ENCODE results near the gene NHLRC4.

Gene NHLRC4

GRCh38 chr16:530111-530817 lies 36.5 kb upstream of the NHLRC4 start:
- no peak for DNase-seq

DNA sequence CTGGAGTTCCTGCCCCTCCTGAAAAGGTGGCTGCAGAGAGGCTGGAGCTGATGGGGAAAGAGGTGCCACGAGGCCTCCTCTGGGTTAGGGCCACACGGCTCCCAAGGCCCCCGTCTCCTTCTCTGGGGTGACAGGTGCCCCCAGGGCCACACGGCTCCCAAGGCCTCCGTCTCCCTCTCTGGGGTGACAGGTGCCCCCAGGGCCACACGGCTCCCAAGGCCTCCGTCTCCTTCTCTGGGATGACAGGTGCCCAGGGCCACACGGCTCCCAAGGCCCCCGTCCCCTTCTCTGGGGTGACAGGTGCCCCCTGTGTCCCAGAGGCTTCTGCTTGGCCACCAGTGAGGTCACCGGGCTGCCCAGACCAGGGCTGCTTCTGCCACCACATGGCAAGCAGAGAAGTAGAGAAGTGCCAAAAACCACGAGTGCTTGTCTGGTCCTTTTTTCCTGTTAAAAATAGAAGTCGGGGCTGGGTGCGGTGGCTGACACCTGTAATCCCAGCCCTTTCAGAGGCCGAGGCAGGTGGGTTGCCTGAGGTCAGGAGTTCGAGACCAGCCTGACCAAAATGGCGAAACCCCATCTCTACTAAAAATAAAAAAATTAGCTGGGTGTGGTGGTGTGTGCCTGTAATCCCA lies 35.2 kb upstream of the NHLRC4 start:
- no peak for DNase-seq

GRCh38 chr16:533391-534123 lies 33.2 kb upstream of the NHLRC4 start:
- no peak for DNase-seq

GRCh38 chr16:534135-534534 lies 32.7 kb upstream of the NHLRC4 start:
- no peak for DNase-seq

DNA sequence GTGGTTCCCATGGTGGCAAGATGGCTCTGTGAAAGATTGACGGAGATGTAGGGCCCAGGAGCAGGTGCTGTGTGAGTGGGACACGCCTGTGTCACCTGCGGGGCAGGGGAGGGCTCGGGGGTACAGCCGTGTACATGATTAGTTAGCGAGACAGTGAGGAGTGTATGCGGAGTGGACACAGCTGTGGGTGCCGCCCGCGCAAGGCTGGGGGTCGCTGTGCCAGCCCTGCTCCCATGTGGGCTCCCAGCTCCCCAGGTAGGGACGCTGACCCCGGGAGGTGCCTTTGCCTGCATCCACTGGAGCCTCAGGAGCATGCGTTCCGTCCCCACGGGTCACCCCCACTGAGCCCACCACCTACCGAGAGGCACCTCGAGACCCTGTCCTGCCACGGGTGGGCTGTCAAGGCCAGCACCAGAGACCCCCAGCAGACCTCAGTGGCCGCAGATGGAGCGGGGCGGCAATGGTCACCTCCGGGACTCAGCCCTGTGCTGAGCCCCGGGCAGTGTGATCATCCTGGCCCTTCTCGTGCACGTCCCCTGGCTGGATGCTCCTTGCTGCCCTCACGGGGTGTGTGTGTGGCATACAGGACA lies 31.9 kb upstream of the NHLRC4 start:
- no peak for DNase-seq

DNA sequence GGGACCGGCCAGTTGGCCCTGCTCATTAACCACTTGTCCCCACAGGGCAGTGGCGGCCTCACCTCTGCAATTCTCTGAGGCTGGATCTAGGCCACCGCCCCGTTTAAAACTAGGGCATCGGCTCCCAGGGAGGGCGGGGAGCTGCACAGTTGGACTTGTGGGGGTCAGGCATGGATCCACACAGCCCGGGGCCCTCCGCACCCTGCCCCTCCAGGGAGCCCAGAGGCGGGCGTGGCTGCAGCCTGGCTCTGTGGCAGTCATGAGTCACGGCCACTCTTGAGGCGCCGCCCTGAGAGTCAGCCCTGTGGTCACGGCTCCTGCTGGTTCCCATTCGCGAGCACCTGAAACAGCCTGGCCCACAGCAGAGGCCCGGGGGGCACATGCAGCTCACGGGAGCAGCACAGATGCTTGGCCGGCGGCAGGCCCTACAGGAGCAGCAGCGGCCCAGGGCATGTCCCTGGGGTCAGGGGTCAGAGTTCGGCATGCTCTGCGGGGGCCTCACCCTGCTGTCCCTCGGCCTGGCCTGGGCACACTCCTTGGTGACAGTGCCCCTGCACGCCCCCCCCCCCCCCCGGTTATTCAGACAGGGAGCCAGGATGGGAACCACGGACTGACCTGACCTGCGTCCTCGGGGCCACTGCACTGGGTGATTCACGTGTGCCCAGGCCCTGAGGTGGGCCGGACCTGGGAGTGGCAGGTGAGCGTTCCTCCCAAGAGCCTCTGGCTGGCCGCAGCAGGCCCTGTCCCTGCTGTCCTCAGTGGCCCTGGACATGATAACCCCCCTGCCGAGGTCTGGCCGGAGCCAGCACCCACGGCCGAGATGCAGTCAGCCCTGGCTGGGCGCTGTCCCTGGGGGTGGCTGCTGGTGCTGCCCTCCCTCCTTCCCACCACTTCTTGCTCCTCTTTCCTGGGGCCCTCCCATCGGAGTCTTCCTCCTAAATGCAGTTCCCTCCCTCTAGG lies 31.1 kb upstream of the NHLRC4 start:
- no peak for DNase-seq

DNA sequence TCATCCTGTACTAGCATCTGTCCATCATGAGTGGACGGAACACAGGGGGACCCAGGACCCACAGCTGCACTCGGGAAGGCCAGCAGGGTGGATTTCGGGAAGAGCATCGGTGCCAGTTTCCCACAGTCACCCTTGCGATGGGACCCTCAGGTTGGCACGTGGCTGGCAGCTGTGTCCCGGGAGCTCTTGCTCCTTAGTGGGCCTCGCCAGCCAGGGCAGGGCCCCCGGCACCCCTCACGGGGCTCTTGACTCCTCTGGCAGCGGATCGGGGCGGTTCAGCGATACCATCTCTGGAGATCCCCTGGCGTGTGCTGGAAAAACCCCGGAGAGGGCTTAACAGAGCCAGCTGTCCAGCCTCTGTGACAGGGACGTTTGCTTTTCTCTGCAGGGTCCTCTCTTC lies 30.1 kb upstream of the NHLRC4 start:
- DNase-seq = no peak

DNA sequence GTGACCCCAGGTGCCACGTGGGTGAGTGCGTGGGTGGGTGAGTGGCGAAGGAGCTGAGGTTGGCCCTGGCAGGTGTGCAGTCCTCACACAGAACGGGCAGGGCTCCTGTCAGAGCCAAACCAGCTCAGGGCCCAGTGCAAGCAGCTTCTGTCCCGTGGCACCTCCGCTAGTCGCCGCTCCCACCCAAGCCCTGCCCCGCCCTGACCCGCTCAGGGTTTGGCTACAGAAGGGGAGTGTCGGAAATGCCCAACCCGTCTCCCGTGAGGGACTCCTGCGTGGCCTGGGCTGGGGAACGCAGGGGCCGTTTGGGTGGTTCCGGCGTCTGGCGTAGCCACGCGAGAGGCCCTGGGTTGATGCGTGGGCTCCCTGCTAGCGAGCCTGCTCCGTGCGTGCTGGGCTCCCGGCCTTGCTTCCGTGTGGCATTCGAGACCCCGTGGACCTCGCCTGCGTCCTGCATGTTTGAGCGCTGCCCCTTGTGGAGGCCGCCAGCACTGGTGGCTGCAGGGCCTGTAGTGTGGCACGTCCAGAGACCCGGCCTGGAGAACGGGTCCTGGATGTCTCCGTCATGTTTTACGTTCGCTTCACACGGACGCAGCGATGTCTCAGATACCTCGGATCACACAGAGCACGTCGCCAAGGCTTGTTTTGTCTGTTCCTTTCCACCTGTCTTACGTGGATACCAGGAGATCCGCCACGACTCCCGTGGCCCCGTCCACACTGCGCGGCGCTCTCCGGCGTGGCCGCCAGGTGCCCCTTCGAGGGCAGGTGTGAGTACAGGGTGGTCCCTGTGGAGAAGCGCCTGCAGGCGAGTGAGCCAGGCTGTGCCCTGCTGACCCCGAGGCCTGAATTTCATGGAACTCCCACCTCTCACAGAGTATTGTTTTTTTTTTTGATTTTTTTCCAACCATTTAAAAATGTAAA lies 29.1 kb upstream of the NHLRC4 start:
- no peak for DNase-seq

- no peak for DNase-seq
These were observed 26.8 kb upstream of the NHLRC4 start for GRCh38 chr16:539901-540530.

DNA sequence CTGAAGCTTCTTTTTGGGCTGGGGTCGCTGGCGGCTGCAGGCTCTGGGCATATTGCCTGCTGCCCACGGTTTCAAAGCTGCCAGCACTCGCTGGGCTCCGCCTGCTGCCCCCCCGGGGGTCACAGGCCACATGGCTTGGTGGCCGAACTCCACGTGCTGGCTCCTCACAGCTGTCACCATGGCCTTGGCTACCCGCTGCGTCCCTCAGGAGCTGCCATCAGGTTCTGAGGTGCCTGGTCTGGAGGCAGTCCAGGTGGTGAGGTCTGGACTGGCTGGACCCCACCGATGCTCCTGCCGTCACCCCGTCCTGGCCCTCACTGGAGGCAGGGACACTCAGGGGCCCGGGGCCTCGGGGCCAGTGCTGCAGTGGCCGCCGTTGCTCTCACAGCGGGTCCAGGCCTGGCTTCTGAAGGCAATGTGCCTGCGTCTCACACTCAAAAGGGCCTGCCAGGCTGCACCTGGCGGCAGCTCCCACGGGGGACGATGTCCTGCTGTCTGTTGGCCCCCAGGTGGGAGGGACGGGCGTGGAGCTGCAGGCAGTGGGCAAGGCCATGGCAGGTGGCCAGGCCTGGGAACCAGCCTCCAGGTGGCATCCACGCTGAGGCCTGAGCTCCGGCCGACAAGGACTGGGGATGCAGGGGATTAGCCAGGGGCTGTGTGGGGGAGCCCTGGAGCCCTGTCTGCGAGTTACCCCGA lies 26.0 kb upstream of the NHLRC4 start:
- DNase-seq = no peak

DNA sequence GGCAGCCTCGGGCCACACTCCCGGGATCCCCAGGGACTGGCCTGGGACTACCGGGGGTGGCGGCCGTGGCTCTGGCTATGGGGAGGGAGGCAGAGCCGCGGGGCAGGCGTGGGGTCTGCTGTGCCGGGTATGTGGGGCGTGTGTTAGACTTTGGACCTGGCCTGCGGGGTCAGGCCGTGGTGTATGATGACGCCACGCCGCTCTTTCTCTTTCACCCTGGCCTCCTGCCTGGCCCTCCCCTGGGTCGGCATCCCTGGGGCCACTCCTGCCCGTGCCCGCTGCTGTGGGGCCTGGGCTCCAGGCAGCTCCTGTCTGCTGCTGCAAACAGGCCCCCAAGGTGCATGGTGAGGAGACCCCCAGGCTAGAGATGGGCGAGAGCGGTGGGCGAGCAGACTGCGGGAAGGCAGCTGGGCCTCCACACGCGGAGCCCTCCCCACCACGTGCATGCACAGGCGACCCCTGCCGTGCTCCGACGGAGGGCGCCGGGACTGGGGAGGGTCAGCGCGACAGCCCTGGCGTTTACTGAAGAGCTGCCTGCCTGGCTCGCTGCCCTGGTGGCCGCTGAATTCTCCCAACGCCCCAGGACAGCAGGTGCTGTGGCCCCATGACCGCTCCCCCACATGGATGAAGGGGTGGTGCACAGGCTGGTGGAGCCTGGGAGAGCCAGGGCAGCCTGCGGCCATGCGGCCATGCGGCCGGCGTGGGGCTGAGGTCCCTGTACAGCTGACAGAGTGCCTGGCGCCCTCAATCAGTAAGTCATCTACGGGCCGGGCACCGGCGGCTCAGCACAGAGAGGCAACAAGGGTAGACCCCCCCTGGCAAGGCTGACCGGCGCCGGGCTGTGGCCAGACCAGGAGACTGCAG lies 23.3 kb upstream of the NHLRC4 start:
- no peak for DNase-seq

- DNase-seq = no peak
These were observed 22.3 kb upstream of the NHLRC4 start for GRCh38 chr16:544517-544916.

DNA sequence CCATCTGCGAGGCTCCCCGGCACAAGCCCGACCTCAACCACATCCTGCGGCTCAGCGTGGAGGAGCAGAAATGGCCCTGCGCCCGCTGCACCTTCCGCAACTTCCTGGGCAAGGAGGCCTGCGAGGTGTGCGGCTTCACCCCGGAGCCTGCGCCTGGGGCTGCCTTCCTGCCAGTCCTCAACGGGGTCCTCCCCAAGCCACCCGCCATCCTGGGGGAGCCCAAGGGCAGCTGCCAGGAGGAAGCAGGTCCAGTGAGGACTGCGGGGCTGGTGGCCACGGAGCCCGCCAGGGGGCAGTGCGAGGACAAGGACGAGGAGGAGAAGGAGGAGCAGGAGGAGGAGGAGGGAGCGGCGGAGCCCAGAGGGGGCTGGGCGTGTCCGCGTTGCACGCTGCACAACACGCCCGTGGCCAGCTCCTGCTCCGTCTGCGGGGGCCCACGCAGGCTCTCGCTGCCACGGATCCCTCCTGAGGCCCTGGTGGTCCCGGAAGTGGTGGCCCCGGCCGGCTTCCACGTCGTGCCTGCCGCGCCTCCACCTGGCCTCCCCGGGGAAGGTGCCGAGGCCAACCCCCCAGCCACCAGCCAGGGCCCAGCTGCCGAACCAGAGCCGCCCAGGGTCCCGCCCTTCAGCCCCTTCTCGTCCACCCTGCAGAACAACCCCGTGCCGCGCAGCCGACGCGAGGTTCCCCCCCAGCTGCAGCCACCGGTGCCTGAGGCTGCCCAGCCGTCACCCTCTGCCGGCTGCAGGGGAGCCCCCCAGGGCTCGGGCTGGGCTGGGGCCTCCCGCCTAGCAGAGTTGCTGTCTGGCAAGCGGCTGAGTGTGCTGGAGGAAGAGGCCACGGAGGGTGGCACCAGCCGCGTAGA lies 19.7 kb upstream of the NHLRC4 start:
- DNase-seq = peak; percentile 64

GRCh38 chr16:548586-548985 lies 18.2 kb upstream of the NHLRC4 start:
- DNase-seq = no peak

DNA sequence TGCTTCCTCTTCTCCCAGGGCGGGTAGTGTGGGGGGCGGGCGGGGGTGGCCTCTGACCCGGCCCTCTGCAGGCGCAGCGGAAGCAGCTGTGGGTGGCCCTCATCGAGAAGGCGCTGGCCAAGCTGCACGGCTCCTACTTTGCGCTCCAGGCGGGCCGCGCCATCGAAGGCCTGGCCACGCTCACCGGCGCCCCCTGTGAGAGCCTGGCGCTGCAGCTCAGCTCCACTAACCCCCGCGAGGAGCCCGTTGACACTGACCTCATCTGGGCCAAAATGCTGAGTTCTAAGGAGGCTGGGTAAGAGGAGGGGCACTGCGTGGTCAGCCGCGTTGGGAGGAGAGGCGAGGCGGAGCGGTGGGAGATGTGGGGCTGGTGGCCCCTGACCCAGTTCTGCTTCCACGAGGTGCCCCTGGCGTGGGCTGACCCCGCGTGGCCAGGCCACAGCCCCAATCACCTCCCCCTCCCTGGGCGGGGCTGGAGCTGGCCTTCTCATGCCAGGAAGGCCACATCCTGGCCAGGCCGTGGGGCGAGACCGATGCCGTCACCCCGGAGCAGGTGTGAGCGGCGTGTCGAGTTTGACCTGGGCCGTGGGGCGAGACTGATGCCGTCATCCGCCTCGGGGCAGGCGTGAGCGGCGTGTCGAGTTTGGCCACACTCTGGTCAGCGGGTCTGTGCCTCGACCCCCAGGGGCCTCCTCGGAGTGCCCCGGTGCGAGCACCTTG lies 17.1 kb upstream of the NHLRC4 start:
- DNase-seq = no peak

DNA sequence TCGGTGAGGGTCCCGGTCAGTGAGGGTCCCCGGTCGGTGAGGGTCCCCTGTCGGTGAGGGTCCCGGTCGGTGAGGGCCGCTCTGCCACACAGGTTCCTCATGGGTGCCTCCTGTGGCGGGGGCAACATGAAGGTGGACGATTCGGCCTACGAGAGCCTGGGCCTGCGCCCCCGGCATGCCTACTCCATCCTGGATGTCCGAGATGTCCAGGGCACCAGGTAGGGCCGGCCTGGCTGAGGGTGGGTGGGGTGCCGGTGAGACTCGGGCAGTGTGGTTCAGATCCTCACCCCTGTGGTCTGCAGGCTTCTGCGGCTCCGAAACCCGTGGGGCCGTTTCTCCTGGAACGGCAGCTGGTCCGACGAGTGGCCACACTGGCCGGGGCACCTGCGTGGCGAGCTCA lies 15.6 kb upstream of the NHLRC4 start:
- DNase-seq = no peak

DNA sequence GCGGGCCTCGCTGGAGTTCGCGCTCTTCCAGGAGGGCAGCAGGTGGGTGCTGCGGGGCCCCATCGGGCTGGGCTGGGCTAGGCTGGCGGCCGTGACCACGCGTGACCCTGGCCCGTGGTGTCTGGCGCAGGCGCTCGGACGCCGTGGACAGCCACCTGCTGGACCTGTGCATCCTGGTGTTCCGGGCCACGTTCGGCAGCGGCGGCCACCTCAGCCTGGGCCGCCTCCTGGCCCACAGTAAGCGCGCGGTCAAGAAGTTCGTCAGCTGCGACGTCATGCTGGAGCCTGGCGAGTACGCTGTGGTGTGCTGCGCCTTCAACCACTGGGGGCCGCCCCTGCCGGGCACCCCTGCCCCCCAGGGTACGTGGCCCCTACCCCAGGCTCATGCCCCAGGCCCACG lies 14.6 kb upstream of the NHLRC4 start:
- no peak for DNase-seq

All from activated T-cell treated with anti-CD3 and anti-CD28 coated beads, Interleukin-2, amount 50 U/mL, for 1 hour (primary cell).